Fibroblast of the aortic adventitia (primary cell): ENCODE measurements around the gene IZUMO4. TPM values are rescaled to one million over a fixed set of nuclear protein-coding genes. Genes with fewer than 3 reads are reported as not detected.

Experiments
- DNase-seq: peaks from one replicate; pipeline ENCODE4 v3.0.0-alpha.2; 2010; ENCODE audit warnings: low read depth
- H3K4me3 ChIP-seq: 2 replicates; pipeline ENCODE4 v1.5.1; 2011; ENCODE audit warnings: low read depth, mild to moderate bottlenecking, control low read depth, low read length, moderate library complexity
- total RNA-seq: library from RNA; depleted of rRNA; stranded (reverse); fragments of >200 nt; gene quantifications from 2 replicates; pipeline ENCODE4 v1.2.3, GENCODE V29; 2012; ENCODE audit warnings: low replicate concordance
- TF ChIP-seq, protein P1 (sequence below): IDR thresholded peaks from 2 replicates; pipeline ENCODE4 v1.5.1; 2011; ENCODE audit warnings: mild to moderate bottlenecking, low read length, control low read depth, inconsistent platforms; ENCODE audit not compliant: insufficient read depth

Gene IZUMO4
- total RNA-seq, 1 donor: 1.4 TPM

DNA sequence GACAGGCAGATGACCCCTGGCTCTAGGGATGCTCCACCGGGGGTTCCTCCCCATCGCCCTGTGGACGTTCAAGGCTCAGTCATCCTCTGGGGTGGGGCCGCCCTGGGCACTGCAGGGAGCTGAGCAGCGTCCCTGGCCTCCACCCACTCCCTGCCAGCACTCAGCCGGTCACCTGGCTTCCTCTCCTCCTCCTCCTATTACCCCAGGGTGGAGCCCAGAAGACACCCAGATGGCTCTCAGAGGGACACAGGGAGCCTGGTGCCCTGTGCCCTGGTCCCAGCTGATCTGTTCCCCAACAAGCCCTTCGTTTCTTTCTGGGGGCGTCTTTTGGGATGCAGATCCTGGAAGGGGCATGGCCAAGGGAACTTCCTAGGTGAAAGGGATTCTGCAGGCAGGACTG lies 42.0 kb upstream of the IZUMO4 start:
- TF ChIP-seq, protein P1, sequence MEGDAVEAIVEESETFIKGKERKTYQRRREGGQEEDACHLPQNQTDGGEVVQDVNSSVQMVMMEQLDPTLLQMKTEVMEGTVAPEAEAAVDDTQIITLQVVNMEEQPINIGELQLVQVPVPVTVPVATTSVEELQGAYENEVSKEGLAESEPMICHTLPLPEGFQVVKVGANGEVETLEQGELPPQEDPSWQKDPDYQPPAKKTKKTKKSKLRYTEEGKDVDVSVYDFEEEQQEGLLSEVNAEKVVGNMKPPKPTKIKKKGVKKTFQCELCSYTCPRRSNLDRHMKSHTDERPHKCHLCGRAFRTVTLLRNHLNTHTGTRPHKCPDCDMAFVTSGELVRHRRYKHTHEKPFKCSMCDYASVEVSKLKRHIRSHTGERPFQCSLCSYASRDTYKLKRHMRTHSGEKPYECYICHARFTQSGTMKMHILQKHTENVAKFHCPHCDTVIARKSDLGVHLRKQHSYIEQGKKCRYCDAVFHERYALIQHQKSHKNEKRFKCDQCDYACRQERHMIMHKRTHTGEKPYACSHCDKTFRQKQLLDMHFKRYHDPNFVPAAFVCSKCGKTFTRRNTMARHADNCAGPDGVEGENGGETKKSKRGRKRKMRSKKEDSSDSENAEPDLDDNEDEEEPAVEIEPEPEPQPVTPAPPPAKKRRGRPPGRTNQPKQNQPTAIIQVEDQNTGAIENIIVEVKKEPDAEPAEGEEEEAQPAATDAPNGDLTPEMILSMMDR: no peak
- no peak for DNase-seq
- no peak overlapping the region for H3K4me3 ChIP-seq

DNA sequence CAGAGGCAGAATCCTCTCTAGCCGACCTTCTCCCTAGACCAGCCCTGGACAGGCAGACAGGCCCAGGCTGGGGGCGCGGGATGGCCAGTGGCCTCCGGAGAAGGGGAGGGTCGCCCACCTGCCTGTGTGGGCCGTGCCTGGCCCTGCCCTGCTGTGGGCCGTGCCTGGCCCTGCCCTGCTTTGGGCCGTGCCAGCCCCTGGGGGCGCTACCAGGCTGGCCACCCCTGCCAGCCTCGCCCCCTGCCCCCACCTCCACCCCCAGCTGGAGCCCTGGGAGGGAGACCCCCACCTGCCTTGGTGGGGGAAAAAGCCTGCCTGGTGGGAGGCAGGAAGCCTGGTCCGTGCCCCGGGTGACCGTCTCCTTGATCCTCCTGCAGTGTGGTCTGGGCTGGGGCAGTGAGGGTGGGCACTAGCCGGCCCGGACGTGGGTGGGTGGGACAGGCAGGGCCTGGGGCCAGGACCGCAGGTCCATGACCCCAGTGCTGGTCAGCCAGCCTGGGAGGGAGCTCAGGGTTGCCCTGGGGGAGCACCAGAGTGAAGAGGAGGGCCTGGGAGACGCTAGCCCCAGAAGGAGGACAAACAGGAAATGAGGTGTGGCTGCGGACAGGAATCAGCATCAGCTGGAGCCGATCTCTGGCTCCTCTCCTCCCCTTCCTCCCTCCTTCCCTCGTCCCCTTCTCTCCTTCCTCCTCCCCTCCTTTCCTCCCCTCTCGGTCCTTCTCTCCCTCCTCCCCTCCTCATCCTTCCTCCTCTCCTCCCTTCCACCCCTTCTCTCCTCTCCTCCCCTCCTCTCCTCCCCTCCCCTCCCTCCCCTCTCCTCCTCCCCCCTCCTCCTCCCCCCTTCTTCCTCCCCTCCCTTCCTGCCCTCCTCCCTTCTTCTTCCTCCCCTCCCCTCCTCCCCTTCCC lies 40.5 kb upstream of the IZUMO4 start:
- TF ChIP-seq, protein P1: no peak
- peak overlapping the region; percentile 44 for H3K4me3 ChIP-seq
- peak; percentile 89 for DNase-seq

DNA sequence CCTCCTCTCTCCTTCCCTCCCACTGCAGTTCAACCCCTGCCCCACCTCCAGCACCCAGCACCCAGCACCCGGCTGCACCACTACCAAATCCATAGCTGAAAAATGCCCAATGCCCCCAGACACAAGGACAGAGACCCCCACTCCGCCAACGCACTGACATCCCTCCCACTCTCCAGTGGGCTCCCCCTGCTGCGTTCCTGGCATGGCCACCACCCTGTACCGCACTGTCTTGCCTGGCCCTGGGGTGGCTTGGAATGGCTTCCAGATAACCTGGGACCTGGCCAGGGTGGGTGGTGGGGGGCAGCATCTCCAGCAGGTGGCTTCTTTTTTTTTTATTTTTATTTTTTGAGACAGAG lies 39.9 kb upstream of the IZUMO4 start:
- no peak overlapping the region for H3K4me3 ChIP-seq
- no peak for DNase-seq
- TF ChIP-seq, protein P1: no peak

DNA sequence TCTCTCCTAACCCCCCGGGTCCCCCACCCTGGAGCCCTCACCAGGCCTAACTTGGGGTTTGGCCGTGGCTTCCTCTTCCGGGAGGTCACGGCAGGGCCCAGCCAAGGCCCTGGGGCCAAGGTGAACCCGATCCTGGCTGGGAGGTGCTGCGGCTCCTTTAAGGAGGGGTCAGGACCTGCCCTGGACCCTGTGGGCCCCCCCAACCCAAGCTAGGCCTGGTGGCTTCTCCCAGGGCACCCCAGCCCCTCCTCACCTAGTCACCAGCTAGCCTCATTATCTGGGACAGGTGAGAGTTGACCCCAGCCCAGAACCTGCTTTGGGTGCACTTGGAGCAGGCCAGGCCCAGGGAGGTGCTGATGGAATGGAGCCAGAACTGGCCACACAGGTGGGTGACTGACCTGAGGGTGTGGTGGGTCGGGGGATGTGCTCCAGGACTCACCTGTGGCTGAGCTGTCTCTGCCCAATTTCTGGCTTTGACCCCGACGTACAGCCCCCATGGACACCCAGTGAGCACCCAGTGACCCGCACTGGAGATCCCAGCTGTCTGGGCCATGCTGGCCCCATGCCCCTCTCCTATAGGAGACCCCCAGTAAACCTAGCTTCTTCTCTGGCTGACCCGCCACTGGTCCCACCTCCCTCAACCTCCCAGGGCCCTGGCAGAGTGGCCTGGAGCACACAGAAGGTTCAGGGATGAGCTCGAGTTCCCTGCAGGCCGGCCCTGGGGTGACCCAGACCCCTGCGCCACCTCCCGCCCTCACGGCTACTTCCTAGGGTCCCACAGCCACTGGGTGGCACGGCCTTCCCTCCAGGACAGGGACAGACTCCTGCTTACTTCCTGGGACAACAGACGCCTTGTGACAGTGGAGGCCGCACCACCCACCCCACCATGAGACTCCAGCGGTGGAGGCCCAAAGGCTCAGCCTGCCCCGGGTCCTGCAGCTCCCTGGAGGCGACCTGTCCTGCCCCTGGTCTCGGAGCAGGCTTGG lies 38.9 kb upstream of the IZUMO4 start:
- H3K4me3 ChIP-seq: no peak overlapping the region
- TF ChIP-seq, protein P1: no peak
- DNase-seq: no peak

DNA sequence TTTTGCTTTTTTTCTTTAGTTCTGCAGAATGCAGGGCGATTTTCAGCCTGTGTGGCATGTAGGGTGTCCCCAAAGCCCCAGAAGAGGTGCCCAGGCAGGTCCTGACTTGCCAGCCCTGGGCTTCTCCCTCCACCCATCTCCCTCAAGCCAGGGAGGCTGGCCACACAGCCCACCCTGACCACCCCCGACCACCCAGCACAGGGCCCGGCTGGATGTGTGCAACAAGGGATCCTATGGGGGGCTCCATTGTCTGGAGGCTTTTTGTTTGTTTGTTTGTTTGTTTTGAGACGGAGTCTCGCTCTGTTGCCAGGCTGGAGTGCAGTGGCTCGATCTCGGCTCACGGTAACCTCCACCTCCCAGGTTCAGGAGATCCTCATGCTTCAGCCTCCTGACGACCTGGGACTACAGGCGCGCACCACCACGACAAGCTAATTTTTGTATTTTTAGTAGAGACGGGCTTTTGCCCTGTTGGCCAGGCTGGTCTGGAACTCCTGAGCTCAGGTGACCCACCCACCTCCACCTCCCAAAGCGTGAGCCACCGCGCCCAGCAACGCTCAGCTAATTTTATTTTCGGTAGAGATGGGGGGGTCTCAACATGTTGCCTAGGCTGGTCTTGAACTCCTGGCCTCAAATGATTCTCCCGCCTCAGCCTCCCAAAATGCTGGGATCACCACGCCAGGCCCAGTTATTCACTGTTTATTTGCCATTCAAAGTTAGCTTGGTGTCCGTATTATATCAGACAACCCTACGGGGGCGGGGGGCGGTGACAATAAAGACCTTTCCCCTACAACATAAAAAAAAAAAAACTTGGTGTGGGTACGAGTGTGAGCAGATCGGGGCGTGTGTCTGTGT lies 37.9 kb upstream of the IZUMO4 start:
- DNase-seq: no peak

More for the DNA sequence above, 37.9 kb upstream of the IZUMO4 start:
- H3K4me3 ChIP-seq: no peak overlapping the region
- TF ChIP-seq, protein P1: no peak
